Measurements from ENCODE around the gene C22orf23.

The C22orf23 gene

GRCh38 chr22:37973271-37974170, 20.1 kb upstream of the C22orf23 start:
- ChIA-PET POLR2A (no interaction called here), CTCF (no interaction called here)
- H3K4me1 ChIP-seq (ENCODE audit: control extremely low read depth in 1 of 4, control insufficient read depth in 4 of 4, insufficient read depth in 4 of 4, low read length in 3 of 4), result no peaks in the 10 kb centered on the region
- H3K27me3 ChIP-seq (replicated peaks in 2 of 5; ENCODE audit: control insufficient read depth in 4 of 5, insufficient read depth in 5 of 5, low read length in 4 of 5), result no peaks in the 10 kb centered on the region
- peaks cover 3 to 30% (median 16%) of the 10 kb centered on the region in 4 experiments for H3K36me3 ChIP-seq (ENCODE audit: control insufficient read depth in 4 of 4, insufficient read depth in 4 of 4, low read length in 3 of 4)
- DNase-seq, result no peak
- H3K9me3 ChIP-seq (ENCODE audit: control extremely low read depth in 1 of 5, control insufficient read depth in 4 of 5, insufficient read depth in 2 of 5, low read depth in 1 of 5, low read length in 4 of 5), result no peaks in the 10 kb centered on the region
- H3K4me3 ChIP-seq (ENCODE audit: control insufficient read depth in 1 of 7, extremely low read depth in 1 of 7, insufficient read depth in 4 of 7, low read depth in 2 of 7, low read length in 6 of 7), result no peak overlapping the region
- H3K27ac ChIP-seq (ENCODE audit: insufficient read depth in 1 of 2, low read depth in 1 of 2, low read length in 2 of 2, poor library complexity in 1 of 2, severe bottlenecking in 2 of 2), result no peak overlapping the region
- WGBS (ENCODE audit: insufficient coverage), result 98% methylated on average over 26 of the region's 33 CpGs

- no peak for DNase-seq
- CTCF ChIA-PET, result interaction anchor here (0.9 kb wide), 2 partner anchors 14 to 154 kb away, joined by 3 read pairs; no protein-coding TSS in a partner anchor
- H3K9me3 ChIP-seq (ENCODE audit: control extremely low read depth in 1 of 5, control insufficient read depth in 4 of 5, insufficient read depth in 2 of 5, low read depth in 1 of 5, low read length in 4 of 5), result no peaks in the 10 kb centered on the region
- no peaks in the 10 kb centered on the region for H3K27me3 ChIP-seq (replicated peaks in 2 of 5; ENCODE audit: control insufficient read depth in 4 of 5, insufficient read depth in 5 of 5, low read length in 4 of 5)
- H3K36me3 ChIP-seq (ENCODE audit: control insufficient read depth in 4 of 4, insufficient read depth in 4 of 4, low read length in 3 of 4), result peaks cover 3 to 39% (median 23%) of the 10 kb centered on the region in 4 experiments
- no peak overlapping the region for H3K4me3 ChIP-seq (ENCODE audit: control insufficient read depth in 1 of 7, extremely low read depth in 1 of 7, insufficient read depth in 4 of 7, low read depth in 2 of 7, low read length in 6 of 7)
- WGBS (ENCODE audit: insufficient coverage), result 100% methylated on average over 2 of the region's 3 CpGs
- POLR2A ChIA-PET, result no interaction called here
- no peak overlapping the region for H3K27ac ChIP-seq (ENCODE audit: insufficient read depth in 1 of 2, low read depth in 1 of 2, low read length in 2 of 2, poor library complexity in 1 of 2, severe bottlenecking in 2 of 2)
- no peaks in the 10 kb centered on the region for H3K4me1 ChIP-seq (ENCODE audit: control extremely low read depth in 1 of 4, control insufficient read depth in 4 of 4, insufficient read depth in 4 of 4, low read length in 3 of 4)
These were observed 19.1 kb upstream of the C22orf23 start for GRCh38 chr22:37972527-37972926.

GRCh38 chr22:37971475-37972434, 18.4 kb upstream of the C22orf23 start:
- 90% methylated on average over 5 of the region's 7 CpGs for WGBS (ENCODE audit: insufficient coverage)
- Histone ChIP-seq H3K4me3 (ENCODE audit: control insufficient read depth in 1 of 7, extremely low read depth in 1 of 7, insufficient read depth in 4 of 7, low read depth in 2 of 7, low read length in 6 of 7) (no peak overlapping the region), H3K9me3 (ENCODE audit: control extremely low read depth in 1 of 5, control insufficient read depth in 4 of 5, insufficient read depth in 2 of 5, low read depth in 1 of 5, low read length in 4 of 5) (no peaks in the 10 kb centered on the region), H3K36me3 (ENCODE audit: control insufficient read depth in 4 of 4, insufficient read depth in 4 of 4, low read length in 3 of 4) (peaks cover 10 to 47% (median 31%) of the 10 kb centered on the region in 4 experiments), H3K4me1 (ENCODE audit: control extremely low read depth in 1 of 4, control insufficient read depth in 4 of 4, insufficient read depth in 4 of 4, low read length in 3 of 4) (no peaks in the 10 kb centered on the region), H3K27ac (ENCODE audit: insufficient read depth in 1 of 2, low read depth in 1 of 2, low read length in 2 of 2, poor library complexity in 1 of 2, severe bottlenecking in 2 of 2) (no peak overlapping the region), H3K27me3 (replicated peaks in 2 of 5; ENCODE audit: control insufficient read depth in 4 of 5, insufficient read depth in 5 of 5, low read length in 4 of 5) (no peaks in the 10 kb centered on the region)
- no peak for DNase-seq
- POLR2A ChIA-PET, result no interaction called here
- CTCF ChIA-PET, result interaction anchor here (0.7 to 1.4 kb wide), 6 partner anchors 13 to 153 kb away, joined by 3 read pairs; no protein-coding TSS in a partner anchor

GRCh38 chr22:37970864-37971263, 17.5 kb upstream of the C22orf23 start:
- POLR2A ChIA-PET, result interaction anchor here (0.7 kb wide), 1 partner anchor 99 kb away, joined by 3 read pairs; no protein-coding TSS in a partner anchor
- DNase-seq, result no peak
- Histone ChIP-seq H3K27ac (ENCODE audit: insufficient read depth in 1 of 2, low read depth in 1 of 2, low read length in 2 of 2, poor library complexity in 1 of 2, severe bottlenecking in 2 of 2) (no peak overlapping the region), H3K9me3 (ENCODE audit: control extremely low read depth in 1 of 5, control insufficient read depth in 4 of 5, insufficient read depth in 2 of 5, low read depth in 1 of 5, low read length in 4 of 5) (no peaks in the 10 kb centered on the region), H3K27me3 (replicated peaks in 2 of 5; ENCODE audit: control insufficient read depth in 4 of 5, insufficient read depth in 5 of 5, low read length in 4 of 5) (no peaks in the 10 kb centered on the region), H3K36me3 (ENCODE audit: control insufficient read depth in 4 of 4, insufficient read depth in 4 of 4, low read length in 3 of 4) (peaks cover 10 to 49% (median 35%) of the 10 kb centered on the region in 4 experiments), H3K4me1 (ENCODE audit: control extremely low read depth in 1 of 4, control insufficient read depth in 4 of 4, insufficient read depth in 4 of 4, low read length in 3 of 4) (no peaks in the 10 kb centered on the region), H3K4me3 (ENCODE audit: control insufficient read depth in 1 of 7, extremely low read depth in 1 of 7, insufficient read depth in 4 of 7, low read depth in 2 of 7, low read length in 6 of 7) (no peak overlapping the region)
- WGBS (ENCODE audit: insufficient coverage), result 96% methylated on average over 4 of the region's 4 CpGs
- CTCF ChIA-PET, result interaction anchor here (1.0 to 1.4 kb wide), 4 partner anchors 19 to 153 kb away, joined by 3 read pairs; no protein-coding TSS in a partner anchor

GRCh38 chr22:37968452-37969251, 15.3 kb upstream of the C22orf23 start:
- WGBS (ENCODE audit: insufficient coverage), result 100% methylated on average over 1 of the region's 5 CpGs
- Histone ChIP-seq H3K4me3 (ENCODE audit: control insufficient read depth in 1 of 7, extremely low read depth in 1 of 7, insufficient read depth in 4 of 7, low read depth in 2 of 7, low read length in 6 of 7) (no peak overlapping the region), H3K27ac (ENCODE audit: insufficient read depth in 1 of 2, low read depth in 1 of 2, low read length in 2 of 2, poor library complexity in 1 of 2, severe bottlenecking in 2 of 2) (no peak overlapping the region), H3K4me1 (ENCODE audit: control extremely low read depth in 1 of 4, control insufficient read depth in 4 of 4, insufficient read depth in 4 of 4, low read length in 3 of 4) (no peaks in the 10 kb centered on the region), H3K27me3 (replicated peaks in 2 of 5; ENCODE audit: control insufficient read depth in 4 of 5, insufficient read depth in 5 of 5, low read length in 4 of 5) (no peaks in the 10 kb centered on the region), H3K36me3 (ENCODE audit: control insufficient read depth in 4 of 4, insufficient read depth in 4 of 4, low read length in 3 of 4) (peaks cover 10 to 50% (median 36%) of the 10 kb centered on the region in 4 experiments), H3K9me3 (ENCODE audit: control extremely low read depth in 1 of 5, control insufficient read depth in 4 of 5, insufficient read depth in 2 of 5, low read depth in 1 of 5, low read length in 4 of 5) (no peaks in the 10 kb centered on the region)
- DNase-seq, result no peak
- CTCF ChIA-PET, result interaction anchor here (0.8 to 1.4 kb wide), 4 partner anchors 10 to 81 kb away, joined by 3 to 4 read pairs (median 3); no protein-coding TSS in a partner anchor
- POLR2A ChIA-PET, result interaction anchor here (0.6 kb wide), 1 partner anchor 216 kb away, joined by 3 read pairs; no protein-coding TSS in a partner anchor

GRCh38 chr22:37967637-37968451, 14.4 kb upstream of the C22orf23 start:
- peaks cover 10 to 53% (median 35%) of the 10 kb centered on the region in 4 experiments for H3K36me3 ChIP-seq (ENCODE audit: control insufficient read depth in 4 of 4, insufficient read depth in 4 of 4, low read length in 3 of 4)

More at GRCh38 chr22:37967637-37968451, 14.4 kb upstream of the C22orf23 start:
- WGBS (ENCODE audit: insufficient coverage), result 93% methylated on average over 10 of the region's 14 CpGs
- Histone ChIP-seq H3K4me1 (ENCODE audit: control extremely low read depth in 1 of 4, control insufficient read depth in 4 of 4, insufficient read depth in 4 of 4, low read length in 3 of 4) (no peaks in the 10 kb centered on the region), H3K9me3 (ENCODE audit: control extremely low read depth in 1 of 5, control insufficient read depth in 4 of 5, insufficient read depth in 2 of 5, low read depth in 1 of 5, low read length in 4 of 5) (no peaks in the 10 kb centered on the region), H3K27ac (ENCODE audit: insufficient read depth in 1 of 2, low read depth in 1 of 2, low read length in 2 of 2, poor library complexity in 1 of 2, severe bottlenecking in 2 of 2) (no peak overlapping the region), H3K27me3 (replicated peaks in 2 of 5; ENCODE audit: control insufficient read depth in 4 of 5, insufficient read depth in 5 of 5, low read length in 4 of 5) (no peaks in the 10 kb centered on the region), H3K4me3 (ENCODE audit: control insufficient read depth in 1 of 7, extremely low read depth in 1 of 7, insufficient read depth in 4 of 7, low read depth in 2 of 7, low read length in 6 of 7) (no peak overlapping the region)
- POLR2A ChIA-PET, result interaction anchor here (0.6 kb wide), 1 partner anchor 215 kb away, joined by 3 read pairs; no protein-coding TSS in a partner anchor
- no peak for DNase-seq
- CTCF ChIA-PET, result interaction anchor here (0.8 to 1.4 kb wide), 4 partner anchors 10 to 80 kb away, joined by 3 to 7 read pairs (median 4); no protein-coding TSS in a partner anchor
